ENCODE measurements around the gene EGFR. TPM values are rescaled to one million over a fixed set of nuclear protein-coding genes. Genes with fewer than 3 reads are reported as not detected.

EGFR gene
- total and polyA plus RNA-seq, 2 donors (not counting 3 experiments of a cell fraction or from before 2014, with no cell fraction given): 1.5 to 4.1 TPM

GRCh38 chr7:55172161-55172560, 153.3 kb downstream of the EGFR start:
- Histone ChIP-seq H3K4me3 (replicated peaks in 1 of 3; ENCODE audit: insufficient read depth in 1 of 3, low read depth in 1 of 3, low read length in 3 of 3) (no peak overlapping the region), H2AFZ (ENCODE audit: low read depth, low read length) (no peak overlapping the region), H3K4me2 (ENCODE audit: insufficient read depth, low read length) (no peak overlapping the region), H4K20me1 (replicated peaks; ENCODE audit: control insufficient read depth, extremely low read depth, insufficient read depth, low read length) (no peaks in the 10 kb centered on the region), H3K36me3 (ENCODE audit: control insufficient read depth in 2 of 2, extremely low read depth in 1 of 2, insufficient read depth in 2 of 2, low read length in 2 of 2) (no peaks in the 10 kb centered on the region), H3K79me2 (ENCODE audit: control insufficient read depth, insufficient read depth, low read length) (no peaks in the 10 kb centered on the region), H3K9me1 (replicated peaks; ENCODE audit: control insufficient read depth, extremely low read depth, insufficient read depth, low read length) (no peaks in the 10 kb centered on the region), H3K27ac (ENCODE audit: insufficient read depth, low read depth, low read length) (no peak overlapping the region), H3K4me1 (ENCODE audit: control insufficient read depth, extremely low read depth, insufficient read depth, low read length) (peaks cover 10% of the 10 kb centered on the region), H3K9ac (replicated peaks; ENCODE audit: extremely low read depth, insufficient read depth, low read length) (no peak overlapping the region), H3K27me3 (ENCODE audit: control insufficient read depth in 2 of 2, insufficient read depth in 2 of 2, low read length in 2 of 2) (no peaks in the 10 kb centered on the region), H3K9me3 (replicated peaks; ENCODE audit: control insufficient read depth, insufficient read depth, low read length) (no peaks in the 10 kb centered on the region)
- dilution Hi-C loops (cut with MboI; ENCODE audit: extremely low pct_ligation_motif_present, low sequenced_read_pairs): no loop called here
- CTCF ChIA-PET: no interaction called here
- FAIRE-seq (no peak), DNase-seq (ENCODE audit: low read depth, low spot score) (no peak)
- intact Hi-C loops (cut with micrococcal nuclease): no loop called here
- BruUV-seq (replicated peaks): no TSS peak
- POLR2A ChIA-PET: no interaction called here
- TF ChIP-seq GATA2 (IDR thresholded peaks at IDR 0.05; ENCODE audit: insufficient read depth, insufficient read length, low read depth, low read length) (no peak), JUN (IDR thresholded peaks at IDR 0.05; ENCODE audit: borderline replicate concordance, insufficient read depth, insufficient read length, low read depth) (no peak), MYC (IDR thresholded peaks at IDR 0.05; ENCODE audit: low read depth, low read length) (no peak), CTCF (IDR thresholded peaks at IDR 0.05; ENCODE audit: extremely low read depth in 1 of 2, insufficient read depth in 1 of 2, low read depth in 1 of 2, low read length in 2 of 2) (no peak), FOS (IDR thresholded peaks at IDR 0.05; ENCODE audit: borderline replicate concordance, insufficient read depth, low read length) (no peak), MAX (IDR thresholded peaks at IDR 0.05; ENCODE audit: insufficient read depth, insufficient read length) (no peak), POLR2AphosphoS5 (IDR thresholded peaks at IDR 0.05; ENCODE audit: insufficient read depth, low read depth, low read length) (no peak), EZH2 (IDR thresholded peaks at IDR 0.05; ENCODE audit: borderline replicate concordance, low read depth, low read length, severe bottlenecking) (no peak), POLR2A (IDR thresholded peaks at IDR 0.05; ENCODE audit: low read depth, low read length) (no peak)

Measured in endothelial cell of umbilical vein (primary cell).